Glutamatergic neuron (in vitro differentiated cells): Measurements from ENCODE around the gene CIAPIN1. TPM values are rescaled to one million over a fixed set of nuclear protein-coding genes. Genes with fewer than 3 reads are reported as not detected.

Experiments used
- DNase-seq: peaks from one replicate; pipeline ENCODE4 v3.0.0; 2022
- H3K27ac Mint-ChIP-seq: one replicate; pipeline ENCODE4 v1.8.0; 2020; ENCODE audit warnings: mild to moderate bottlenecking, mixed read lengths, inconsistent platforms; ENCODE audit not compliant: unreplicated experiment
- H3K27me3 Mint-ChIP-seq: one replicate; pipeline ENCODE4 v1.8.0; 2020; ENCODE audit warnings: mild to moderate bottlenecking, moderate library complexity, mixed read lengths, inconsistent platforms; ENCODE audit not compliant: unreplicated experiment
- H3K36me3 Mint-ChIP-seq: one replicate; pipeline ENCODE4 v1.8.0; 2020; ENCODE audit warnings: mild to moderate bottlenecking, mixed read lengths, inconsistent platforms; ENCODE audit not compliant: unreplicated experiment
- H3K4me1 Mint-ChIP-seq: one replicate; pipeline ENCODE4 v1.8.0; 2020; ENCODE audit warnings: mild to moderate bottlenecking, low read depth, mixed read lengths, inconsistent platforms; ENCODE audit not compliant: unreplicated experiment
- H3K4me3 Mint-ChIP-seq: one replicate; pipeline ENCODE4 v1.8.0; 2020; ENCODE audit warnings: mild to moderate bottlenecking, mixed read lengths, inconsistent platforms; ENCODE audit not compliant: unreplicated experiment
- H3K9me3 Mint-ChIP-seq: one replicate; pipeline ENCODE4 v1.8.0; 2020; ENCODE audit warnings: mild to moderate bottlenecking, moderate library complexity, mixed read lengths, inconsistent platforms; ENCODE audit not compliant: unreplicated experiment
- total RNA-seq: library from RNA; stranded (reverse); fragmentation: NEBNext Ultra II Directional; extraction: Animal tissue kit (Norgen Biotek cat#: 25700); gene quantifications from one replicate; pipeline ENCODE4 v1.2.1, GENCODE V29; 2021; ENCODE audit not compliant: unreplicated experiment
- TF ChIP-seq, protein P1 (sequence below): fragments of 200-600 bp; sonication (generic); IDR thresholded peaks from one replicate; pipeline ENCODE4 v1.5.0; 2021; ENCODE audit not compliant: partially characterized antibody, unreplicated experiment

The CIAPIN1 gene
- total RNA-seq, 1 donor from 2014 or later: 129 TPM

DNA sequence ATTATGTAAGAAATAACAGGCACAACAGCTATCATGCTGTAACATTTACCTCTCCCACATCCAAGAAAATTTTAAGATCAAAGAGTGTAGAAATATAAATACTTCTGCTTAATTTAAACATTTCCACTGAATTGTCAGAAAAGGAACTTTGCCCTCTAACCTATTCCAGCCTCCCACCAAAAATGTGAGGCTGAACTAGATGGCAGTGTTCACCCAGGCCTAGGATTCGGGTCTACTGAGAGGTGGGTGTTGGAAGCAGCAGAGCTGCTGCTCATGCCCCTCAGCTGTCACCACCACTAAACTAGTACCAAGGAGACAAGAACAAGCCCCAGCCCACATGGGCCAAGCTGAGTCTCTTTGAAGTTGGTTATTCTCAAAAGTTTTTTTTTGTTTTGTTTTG is 11.3 kb downstream of the CIAPIN1 start:
- Mint-ChIP-seq H3K27ac (no peak overlapping the region), H3K9me3 (no peaks in the 10 kb centered on the region), H3K36me3 (peaks cover 11% of the 10 kb centered on the region), H3K4me1 (no peaks in the 10 kb centered on the region), H3K4me3 (no peak overlapping the region), H3K27me3 (no peaks in the 10 kb centered on the region)
- no peak for DNase-seq
- TF ChIP-seq, protein P1, sequence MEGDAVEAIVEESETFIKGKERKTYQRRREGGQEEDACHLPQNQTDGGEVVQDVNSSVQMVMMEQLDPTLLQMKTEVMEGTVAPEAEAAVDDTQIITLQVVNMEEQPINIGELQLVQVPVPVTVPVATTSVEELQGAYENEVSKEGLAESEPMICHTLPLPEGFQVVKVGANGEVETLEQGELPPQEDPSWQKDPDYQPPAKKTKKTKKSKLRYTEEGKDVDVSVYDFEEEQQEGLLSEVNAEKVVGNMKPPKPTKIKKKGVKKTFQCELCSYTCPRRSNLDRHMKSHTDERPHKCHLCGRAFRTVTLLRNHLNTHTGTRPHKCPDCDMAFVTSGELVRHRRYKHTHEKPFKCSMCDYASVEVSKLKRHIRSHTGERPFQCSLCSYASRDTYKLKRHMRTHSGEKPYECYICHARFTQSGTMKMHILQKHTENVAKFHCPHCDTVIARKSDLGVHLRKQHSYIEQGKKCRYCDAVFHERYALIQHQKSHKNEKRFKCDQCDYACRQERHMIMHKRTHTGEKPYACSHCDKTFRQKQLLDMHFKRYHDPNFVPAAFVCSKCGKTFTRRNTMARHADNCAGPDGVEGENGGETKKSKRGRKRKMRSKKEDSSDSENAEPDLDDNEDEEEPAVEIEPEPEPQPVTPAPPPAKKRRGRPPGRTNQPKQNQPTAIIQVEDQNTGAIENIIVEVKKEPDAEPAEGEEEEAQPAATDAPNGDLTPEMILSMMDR: no peak

DNA sequence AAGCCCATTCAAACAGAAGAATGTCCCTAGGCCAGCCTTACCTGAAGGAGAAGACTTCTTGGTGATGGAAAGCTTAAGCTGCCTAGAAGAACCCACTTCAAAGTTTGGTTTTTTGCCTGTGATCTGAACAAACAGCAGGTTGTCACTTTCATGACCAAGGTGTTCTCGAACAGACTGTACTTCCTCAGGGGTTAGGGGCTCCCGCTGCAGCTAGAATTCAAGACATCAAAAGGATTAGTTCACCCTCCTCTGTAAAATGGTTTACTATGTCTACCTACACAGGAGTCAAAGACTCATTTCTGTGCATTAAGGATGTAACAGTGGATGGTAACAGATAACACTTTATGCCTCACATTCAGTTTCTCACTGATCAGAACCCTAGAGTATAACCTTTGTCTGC is 13.2 kb downstream of the CIAPIN1 start:
- DNase-seq: no peak
- Mint-ChIP-seq H3K9me3 (peaks cover 2% of the 10 kb centered on the region), H3K27me3 (no peaks in the 10 kb centered on the region), H3K4me3 (no peak overlapping the region), H3K36me3 (no peaks in the 10 kb centered on the region), H3K4me1 (no peaks in the 10 kb centered on the region), H3K27ac (no peak overlapping the region)
- TF ChIP-seq, protein P1: no peak

- no peak overlapping the region for H3K27ac Mint-ChIP-seq
- no peaks in the 10 kb centered on the region for H3K4me1 Mint-ChIP-seq
- no peak for DNase-seq
- TF ChIP-seq, protein P1: no peak
- H3K27me3 Mint-ChIP-seq: no peaks in the 10 kb centered on the region
- H3K9me3 Mint-ChIP-seq: peaks cover 2% of the 10 kb centered on the region
- no peaks in the 10 kb centered on the region for H3K36me3 Mint-ChIP-seq
- H3K4me3 Mint-ChIP-seq: no peak overlapping the region
Observed at GRCh38 chr16:57432989-57433388, 14.2 kb downstream of the CIAPIN1 start.

- DNase-seq: no peak
- Mint-ChIP-seq H3K4me3 (no peak overlapping the region), H3K27ac (no peak overlapping the region), H3K4me1 (no peaks in the 10 kb centered on the region), H3K27me3 (no peaks in the 10 kb centered on the region), H3K36me3 (peaks cover 2% of the 10 kb centered on the region), H3K9me3 (peaks cover 2% of the 10 kb centered on the region)
- TF ChIP-seq, protein P1: no peak
Observed at GRCh38 chr16:57432505-57432904, 14.7 kb downstream of the CIAPIN1 start.

- H3K27me3 Mint-ChIP-seq: no peaks in the 10 kb centered on the region
- no peak overlapping the region for H3K4me3 Mint-ChIP-seq
- H3K9me3 Mint-ChIP-seq: peaks cover 3% of the 10 kb centered on the region
- no peak overlapping the region for H3K27ac Mint-ChIP-seq
- TF ChIP-seq, protein P1: no peak
- DNase-seq: no peak
- H3K4me1 Mint-ChIP-seq: no peaks in the 10 kb centered on the region
- H3K36me3 Mint-ChIP-seq: peaks cover 4% of the 10 kb centered on the region
Observed at GRCh38 chr16:57430955-57431354, 16.2 kb downstream of the CIAPIN1 start.
